ENCODE measurements around the gene PTPMT1.
"Not testable (repeated sequence)": the region's sequence is repeated elsewhere in the genome, so short reads cannot be mapped to it uniquely, and the experiment has no call there.

The PTPMT1 gene

GRCh38 chr11:47550288-47551047 lies 14.9 kb upstream of the PTPMT1 start:
- no peak for DNase-seq

- no peak for DNase-seq
Observed at GRCh38 chr11:47551086-47551485, 14.3 kb upstream of the PTPMT1 start.

- no peak for DNase-seq
Observed at GRCh38 chr11:47552056-47552565, 13.3 kb upstream of the PTPMT1 start.

GRCh38 chr11:47552566-47553405 lies 12.6 kb upstream of the PTPMT1 start, which contains the start of gene CELF1:
CELF1 (minus strand) TSS chr11:47553132; CDS start chr11:47499523, 53,609 bp downstream.
- DNase-seq = peak; percentile 91

GRCh38 chr11:47553406-47553743 lies 12.0 kb upstream of the PTPMT1 start:
- no peak for DNase-seq

GRCh38 chr11:47557004-47557403 lies 8.4 kb upstream of the PTPMT1 start:
- not testable (repeated sequence) for DNase-seq

- DNase-seq = no peak
Observed at GRCh38 chr11:47558695-47559094, 6.7 kb upstream of the PTPMT1 start.

GRCh38 chr11:47560426-47560825 lies 5.0 kb upstream of the PTPMT1 start:
- no peak for DNase-seq

- DNase-seq = not testable (repeated sequence)
Observed at GRCh38 chr11:47562393-47562792, 3.0 kb upstream of the PTPMT1 start.

- DNase-seq = not testable (repeated sequence)
Observed at GRCh38 chr11:47564366-47564765, 1.0 kb upstream of the PTPMT1 start.

GRCh38 chr11:47564933-47565339 lies 463 bp upstream of the PTPMT1 start:
- no peak for DNase-seq

GRCh38 chr11:47566149-47566698 lies 825 bp downstream of the PTPMT1 start:
- no peak for DNase-seq

GRCh38 chr11:47569646-47570045 lies 4.2 kb downstream of the PTPMT1 start:
- no peak for DNase-seq

- no peak for DNase-seq
Observed at GRCh38 chr11:47570651-47571356, 5.4 kb downstream of the PTPMT1 start.

- DNase-seq = no peak
Observed at GRCh38 chr11:47571357-47571729, 5.9 kb downstream of the PTPMT1 start.

GRCh38 chr11:47571895-47572294 lies 6.5 kb downstream of the PTPMT1 start:
- DNase-seq = no peak

- no peak for DNase-seq
Observed at GRCh38 chr11:47572715-47573255, 7.4 kb downstream of the PTPMT1 start.

- DNase-seq = no peak
Observed at GRCh38 chr11:47573321-47573720, 7.9 kb downstream of the PTPMT1 start.

GRCh38 chr11:47577460-47578041 lies 12.2 kb downstream of the PTPMT1 start:
- no peak for DNase-seq

- DNase-seq = peak; percentile 83
Observed at GRCh38 chr11:47578524-47579494, 13.4 kb downstream of the PTPMT1 start, which contains the start of the genes KBTBD4 and NDUFS3. KBTBD4 (minus strand) TSS chr11:47578970; CDS start chr11:47578951, 19 bp downstream. NDUFS3 (plus strand) TSS chr11:47579074; CDS start chr11:47579092, 18 bp downstream.

GRCh38 chr11:47583844-47584243 lies 18.4 kb downstream of the PTPMT1 start:
- no peak for DNase-seq
